Osteoblast (primary cell): Measurements from ENCODE around the gene OST4. TPM values are rescaled to one million over a fixed set of nuclear protein-coding genes. Genes with fewer than 3 reads are reported as not detected.

Experiments used
- DNase-seq: peaks from one replicate; pipeline ENCODE4 v3.0.0; 2011; ENCODE audit warnings: low spot score, mixed read lengths; ENCODE audit not compliant: insufficient read length; ENCODE audit errors: missing footprints
- H2AFZ ChIP-seq: 2 replicates; pipeline ENCODE4 v1.6.0; 2011; ENCODE audit warnings: mild to moderate bottlenecking, low read length
- H3K27ac ChIP-seq: 2 replicates; pipeline ENCODE4 v1.5.1; 2011; ENCODE audit warnings: mild to moderate bottlenecking, low read depth, low read length, moderate library complexity
- H3K27me3 ChIP-seq: 2 replicates; pipeline ENCODE4 v1.6.0; 2012; ENCODE audit warnings: mild to moderate bottlenecking, control low read depth, inconsistent platforms, low read length, moderate library complexity; ENCODE audit not compliant: insufficient read depth
- H3K36me3 ChIP-seq: 2 replicates; pipeline ENCODE4 v1.5.1; 2011; ENCODE audit warnings: mild to moderate bottlenecking, low read length, control low read depth, moderate library complexity; ENCODE audit not compliant: insufficient read depth
- H3K4me1 ChIP-seq: 2 replicates; pipeline ENCODE4 v1.5.1; 2011; ENCODE audit warnings: mild to moderate bottlenecking, low read length, control low read depth, moderate library complexity; ENCODE audit not compliant: insufficient read depth
- H3K4me2 ChIP-seq: 2 replicates; pipeline ENCODE4 v1.6.0; 2011; ENCODE audit warnings: mild to moderate bottlenecking, low read length; ENCODE audit not compliant: insufficient read depth
- H3K4me3 ChIP-seq: fragments of 200-600 bp; sonication (generic); 3 replicates; pipeline ENCODE4 v1.5.1; 2012; ENCODE audit warnings: mild to moderate bottlenecking, low read length, inconsistent platforms; ENCODE audit not compliant: insufficient read depth
- H3K79me2 ChIP-seq: 2 replicates; pipeline ENCODE4 v1.6.0; 2012; ENCODE audit warnings: mild to moderate bottlenecking, low read length, control low read depth, inconsistent platforms; ENCODE audit not compliant: insufficient read depth
- H3K9me3 ChIP-seq: 2 replicates; pipeline ENCODE4 v1.5.1; 2011; ENCODE audit warnings: low read depth, low read length, control low read depth
- H4K20me1 ChIP-seq: 2 replicates; pipeline ENCODE4 v1.6.0; 2012; ENCODE audit warnings: mild to moderate bottlenecking, low read length, control low read depth; ENCODE audit not compliant: insufficient read depth
- CTCF ChIP-seq: IDR thresholded peaks from 2 replicates; pipeline ENCODE4 v1.5.1; 2011; ENCODE audit warnings: mild to moderate bottlenecking, low read depth, low read length, moderate library complexity; ENCODE audit errors: extremely low read depth
- total RNA-seq: library from RNA; depleted of rRNA; stranded (reverse); fragments of >200 nt; gene quantifications from 2 replicates; pipeline ENCODE4 v1.2.3, GENCODE V29; 2012

OST4 gene
- total RNA-seq, 1 donor, result 202 TPM

GRCh38 chr2:27073782-27074181 lies 2.3 kb upstream of the OST4 start:
- no peaks in the 10 kb centered on the region for H3K27me3 ChIP-seq
- no peaks in the 10 kb centered on the region for H3K9me3 ChIP-seq
- peaks cover 14% of the 10 kb centered on the region for H3K36me3 ChIP-seq
- no peak overlapping the region for H3K4me2 ChIP-seq
- peaks cover 14% of the 10 kb centered on the region for H4K20me1 ChIP-seq
- TF ChIP-seq CTCF, result no peak
- H3K27ac ChIP-seq, result peak overlapping the region; percentile 48
- DNase-seq, result peak; percentile 82
- peaks cover 59% of the 10 kb centered on the region for H3K4me1 ChIP-seq
- no peak overlapping the region for H3K4me3 ChIP-seq
- H3K79me2 ChIP-seq, result peaks cover 30% of the 10 kb centered on the region
- H2AFZ ChIP-seq, result peak overlapping the region; percentile 47

GRCh38 chr2:27072920-27073319 lies 1.5 kb upstream of the OST4 start:
- peak overlapping the region; percentile 86 for H3K4me2 ChIP-seq
- H3K4me3 ChIP-seq, result no peak overlapping the region
- no peak for TF ChIP-seq CTCF
- H4K20me1 ChIP-seq, result peaks cover 19% of the 10 kb centered on the region
- peaks cover 22% of the 10 kb centered on the region for H3K36me3 ChIP-seq
- peaks cover 34% of the 10 kb centered on the region for H3K79me2 ChIP-seq
- H3K9me3 ChIP-seq, result no peaks in the 10 kb centered on the region
- peak overlapping the region; percentile 14 for H2AFZ ChIP-seq
- peaks cover 60% of the 10 kb centered on the region for H3K4me1 ChIP-seq
- peak overlapping the region; percentile 44 for H3K27ac ChIP-seq
- no peaks in the 10 kb centered on the region for H3K27me3 ChIP-seq
- DNase-seq, result peak; percentile 81

GRCh38 chr2:27071990-27072830 lies 756 bp upstream of the OST4 start:
- peaks cover 41% of the 10 kb centered on the region for H3K79me2 ChIP-seq
- peaks cover 25% of the 10 kb centered on the region for H4K20me1 ChIP-seq
- H3K9me3 ChIP-seq, result no peaks in the 10 kb centered on the region
- H3K27ac ChIP-seq, result peak overlapping the region; percentile 44
- no peaks in the 10 kb centered on the region for H3K27me3 ChIP-seq
- peak overlapping the region; percentile 72 for H2AFZ ChIP-seq
- peaks cover 56% of the 10 kb centered on the region for H3K4me1 ChIP-seq
- peak overlapping the region; percentile 86 for H3K4me2 ChIP-seq
- no peak for TF ChIP-seq CTCF
- H3K4me3 ChIP-seq, result peak overlapping the region; percentile 99
- H3K36me3 ChIP-seq, result peaks cover 29% of the 10 kb centered on the region
- peak; percentile 94 for DNase-seq

- H3K4me2 ChIP-seq, result peak overlapping the region; percentile 97
- H2AFZ ChIP-seq, result peak overlapping the region; percentile 85
- peaks cover 54% of the 10 kb centered on the region for H3K4me1 ChIP-seq
- H3K9me3 ChIP-seq, result no peaks in the 10 kb centered on the region
- peaks cover 32% of the 10 kb centered on the region for H3K36me3 ChIP-seq
- DNase-seq, result peak; percentile 65
- peaks cover 47% of the 10 kb centered on the region for H3K79me2 ChIP-seq
- H3K27me3 ChIP-seq, result no peaks in the 10 kb centered on the region
- H3K27ac ChIP-seq, result peak overlapping the region; percentile 90
- peak overlapping the region; percentile 99 for H3K4me3 ChIP-seq
- no peak for TF ChIP-seq CTCF
- peaks cover 29% of the 10 kb centered on the region for H4K20me1 ChIP-seq
Observed at GRCh38 chr2:27070653-27071276, 689 bp downstream of the OST4 start.
